Rectal smooth muscle tissue (tissue), 1 donor: ENCODE data around the gene ZFP3.
"Not testable (repeated sequence)": the region's sequence is repeated elsewhere in the genome, so short reads cannot be mapped to it uniquely, and the experiment has no call there.

Experiments
- H3K27ac ChIP-seq: one replicate; pipeline ENCODE4 v1.7.0; 2013; ENCODE audit warnings: low read depth, low read length, inconsistent platforms
- H3K27me3 ChIP-seq: one replicate; pipeline ENCODE4 v1.7.0; 2013; ENCODE audit warnings: low read length; ENCODE audit not compliant: control insufficient read depth, insufficient read depth
- H3K36me3 ChIP-seq: one replicate; pipeline ENCODE4 v1.7.0; 2013; ENCODE audit warnings: low read length; ENCODE audit not compliant: control insufficient read depth, insufficient read depth
- H3K4me1 ChIP-seq: one replicate; pipeline ENCODE4 v1.7.0; 2013; ENCODE audit warnings: low read length; ENCODE audit not compliant: control insufficient read depth, insufficient read depth
- H3K4me3 ChIP-seq: one replicate; pipeline ENCODE4 v1.7.0; 2013; ENCODE audit warnings: low read length
- H3K9ac ChIP-seq: one replicate; pipeline ENCODE4 v1.7.0; 2013; ENCODE audit warnings: low read length

Gene ZFP3

GRCh38 chr17:5045496-5045895, 32.8 kb upstream of the ZFP3 start:
- peaks cover 7% of the 10 kb centered on the region for H3K4me1 ChIP-seq
- no peaks in the 10 kb centered on the region for H3K27me3 ChIP-seq
- H3K36me3 ChIP-seq = no peaks in the 10 kb centered on the region
- H3K27ac ChIP-seq = no peak overlapping the region
- no peak overlapping the region for H3K4me3 ChIP-seq
- no peak overlapping the region for H3K9ac ChIP-seq

GRCh38 chr17:5047446-5047845, 30.8 kb upstream of the ZFP3 start:
- peak overlapping the region; percentile 14 for H3K27ac ChIP-seq
- no peaks in the 10 kb centered on the region for H3K36me3 ChIP-seq
- H3K4me3 ChIP-seq = no peak overlapping the region
- H3K4me1 ChIP-seq = peaks cover 7% of the 10 kb centered on the region
- no peak overlapping the region for H3K9ac ChIP-seq
- H3K27me3 ChIP-seq = no peaks in the 10 kb centered on the region

GRCh38 chr17:5049314-5049841, 28.9 kb upstream of the ZFP3 start:
- no peaks in the 10 kb centered on the region for H3K27me3 ChIP-seq
- H3K4me3 ChIP-seq = no peak overlapping the region
- no peaks in the 10 kb centered on the region for H3K36me3 ChIP-seq
- H3K4me1 ChIP-seq = peaks cover 7% of the 10 kb centered on the region
- peak overlapping the region; percentile 85 for H3K27ac ChIP-seq
- H3K9ac ChIP-seq = no peak overlapping the region

- Histone ChIP-seq H3K27ac (peak overlapping the region; percentile 85), H3K4me3 (no peak overlapping the region), H3K4me1 (peaks cover 7% of the 10 kb centered on the region), H3K9ac (no peak overlapping the region), H3K36me3 (no peaks in the 10 kb centered on the region), H3K27me3 (no peaks in the 10 kb centered on the region)
These were observed 28.0 kb upstream of the ZFP3 start for GRCh38 chr17:5050278-5050677.

GRCh38 chr17:5055543-5055942, 22.7 kb upstream of the ZFP3 start:
- Histone ChIP-seq H3K9ac (no peak overlapping the region), H3K27ac (no peak overlapping the region), H3K27me3 (no peaks in the 10 kb centered on the region), H3K4me1 (no peaks in the 10 kb centered on the region), H3K36me3 (no peaks in the 10 kb centered on the region), H3K4me3 (no peak overlapping the region)

- Histone ChIP-seq H3K4me3 (no peak overlapping the region), H3K36me3 (no peaks in the 10 kb centered on the region), H3K4me1 (no peaks in the 10 kb centered on the region), H3K27me3 (no peaks in the 10 kb centered on the region), H3K9ac (no peak overlapping the region), H3K27ac (no peak overlapping the region)
These were observed 13.0 kb upstream of the ZFP3 start for GRCh38 chr17:5065227-5065744.

GRCh38 chr17:5068236-5068635, 10.0 kb upstream of the ZFP3 start:
- Histone ChIP-seq H3K4me1 (no peaks in the 10 kb centered on the region), H3K4me3 (no peak overlapping the region), H3K27me3 (no peaks in the 10 kb centered on the region), H3K9ac (no peak overlapping the region), H3K36me3 (no peaks in the 10 kb centered on the region), H3K27ac (no peak overlapping the region)

GRCh38 chr17:5069724-5070123, 8.5 kb upstream of the ZFP3 start:
- H3K4me1 ChIP-seq = no peaks in the 10 kb centered on the region
- no peak overlapping the region for H3K4me3 ChIP-seq
- H3K27me3 ChIP-seq = no peaks in the 10 kb centered on the region
- no peaks in the 10 kb centered on the region for H3K36me3 ChIP-seq
- H3K9ac ChIP-seq = no peak overlapping the region
- H3K27ac ChIP-seq = no peak overlapping the region

- H3K36me3 ChIP-seq = not testable (repeated sequence)
These were observed 2.8 kb upstream of the ZFP3 start for GRCh38 chr17:5075472-5075871.

GRCh38 chr17:5077275-5077674, 992 bp upstream of the ZFP3 start:
- not testable (repeated sequence) for H3K27me3 ChIP-seq, H3K9ac ChIP-seq, H3K36me3 ChIP-seq
- H3K4me3 ChIP-seq = peak overlapping the region; percentile 93
- peak overlapping the region; percentile 81 for H3K27ac ChIP-seq
- peaks cover 11% of the 10 kb centered on the region for H3K4me1 ChIP-seq

More at GRCh38 chr17:5075472-5075871, 2.8 kb upstream of the ZFP3 start:
- not testable (repeated sequence) for H3K4me3 ChIP-seq, H3K9ac ChIP-seq, H3K27ac ChIP-seq, H3K27me3 ChIP-seq
- peaks cover 11% of the 10 kb centered on the region for H3K4me1 ChIP-seq

GRCh38 chr17:5077781-5078105, 524 bp upstream of the ZFP3 start:
- Histone ChIP-seq H3K4me1 (peaks cover 11% of the 10 kb centered on the region), H3K4me3 (peak overlapping the region; percentile 93), H3K27me3 (no peaks in the 10 kb centered on the region), H3K27ac (peak overlapping the region; percentile 81), H3K36me3 (no peaks in the 10 kb centered on the region), H3K9ac (peak overlapping the region; percentile 84)

- H3K27ac ChIP-seq = no peak overlapping the region
- H3K27me3 ChIP-seq = no peaks in the 10 kb centered on the region
- peaks cover 11% of the 10 kb centered on the region for H3K4me1 ChIP-seq
- H3K9ac ChIP-seq = no peak overlapping the region
- no peaks in the 10 kb centered on the region for H3K36me3 ChIP-seq
- H3K4me3 ChIP-seq = no peak overlapping the region
These were observed 2.3 kb downstream of the ZFP3 start for GRCh38 chr17:5080591-5080990.

- H3K4me1 ChIP-seq = no peaks in the 10 kb centered on the region
- no peaks in the 10 kb centered on the region for H3K27me3 ChIP-seq
- H3K9ac ChIP-seq = no peak overlapping the region
- H3K36me3 ChIP-seq = peaks cover 40% of the 10 kb centered on the region
- no peak overlapping the region for H3K27ac ChIP-seq
- H3K4me3 ChIP-seq = no peak overlapping the region
These were observed 14.1 kb downstream of the ZFP3 start for GRCh38 chr17:5092218-5093010.
